SK-N-SH treated with all-trans-retinoic acid at 6 μM for 48 hours (cell line): ENCODE results near the gene HGFAC.

Source experiments
- ATAC-seq: fragments of 200-7000 bp; cut with Tn5 transposase; 3 replicates; pipeline ENCODE4 v1.9.1; 2020; ENCODE audit warnings: mild to moderate bottlenecking, moderate library complexity
- ARNTL ChIP-seq: fragments of 450-650 bp; formaldehyde crosslinking; IDR thresholded peaks from 2 replicates; pipeline ENCODE4 v1.5.0; 2020; ENCODE audit warnings: low read depth, mild to moderate bottlenecking, moderate library complexity, borderline replicate concordance
- BACH2 ChIP-seq: fragments of 250-450 bp; sonication (Bioruptor Pico); IDR thresholded peaks from 2 replicates; pipeline ENCODE4 v1.9.0; 2021; ENCODE audit warnings: mild to moderate bottlenecking, borderline replicate concordance
- CSDC2 ChIP-seq: fragments of 250-450 bp; sonication (Bioruptor Pico); IDR thresholded peaks from 2 replicates; pipeline ENCODE4 v1.5.0; 2020; ENCODE audit warnings: mild to moderate bottlenecking, moderate library complexity
- ESRRG ChIP-seq: fragments of 250-450 bp; sonication (Bioruptor Pico); IDR thresholded peaks from 2 replicates; pipeline ENCODE4 v1.6.1; 2021; ENCODE audit warnings: mild to moderate bottlenecking
- GLIS3 ChIP-seq: fragments of 250-450 bp; sonication (Bioruptor Pico); IDR thresholded peaks from 2 replicates; pipeline ENCODE4 v1.5.0; 2020; ENCODE audit warnings: mild to moderate bottlenecking, moderate library complexity
- ISL1 ChIP-seq: fragments of 250-450 bp; sonication (Bioruptor Pico); IDR thresholded peaks from 2 replicates; pipeline ENCODE4 v2.1.2; 2022; ENCODE audit warnings: mild to moderate bottlenecking, moderate library complexity
- OSR1 ChIP-seq: fragments of 250-450 bp; sonication (Bioruptor Pico); IDR thresholded peaks from 2 replicates; pipeline ENCODE4 v1.8.0; 2022; ENCODE audit warnings: moderate library complexity, mild to moderate bottlenecking, inconsistent platforms
- PATZ1 ChIP-seq: fragments of 250-450 bp; sonication (Bioruptor Pico); IDR thresholded peaks from 2 replicates; pipeline ENCODE4 v1.8.0; 2020; ENCODE audit warnings: mild to moderate bottlenecking, moderate library complexity, borderline replicate concordance
- PPARA ChIP-seq: fragments of 250-450 bp; sonication (Bioruptor Pico); IDR thresholded peaks from 2 replicates; pipeline ENCODE4 v1.5.0; 2020; ENCODE audit warnings: mild to moderate bottlenecking, borderline replicate concordance
- RARB ChIP-seq: fragments of 250-450 bp; sonication (Bioruptor Pico); IDR thresholded peaks from 2 replicates; pipeline ENCODE4 v1.8.0; 2021; ENCODE audit warnings: mild to moderate bottlenecking, moderate library complexity
- SNAI2 ChIP-seq: fragments of 250-450 bp; sonication (Bioruptor Pico); IDR thresholded peaks from 2 replicates; pipeline ENCODE4 v1.5.0; 2020; ENCODE audit warnings: mild to moderate bottlenecking, moderate library complexity
- TCF4 ChIP-seq: fragments of 250-450 bp; sonication (Bioruptor Pico); IDR thresholded peaks from 2 replicates; pipeline ENCODE4 v1.8.0; 2021; ENCODE audit warnings: mild to moderate bottlenecking, moderate library complexity, borderline replicate concordance
- TOX ChIP-seq: fragments of 250-450 bp; sonication (Bioruptor Pico); IDR thresholded peaks from 2 replicates; pipeline ENCODE4 v1.8.0; 2021; ENCODE audit warnings: mild to moderate bottlenecking, moderate library complexity, borderline replicate concordance
- ZC3H10 ChIP-seq: fragments of 250-450 bp; sonication (Bioruptor Pico); IDR thresholded peaks from 2 replicates; pipeline ENCODE4 v1.5.1; 2021; ENCODE audit warnings: mild to moderate bottlenecking, moderate library complexity
- ZFP3 ChIP-seq: fragments of 250-450 bp; sonication (Bioruptor Pico); IDR thresholded peaks from 2 replicates; pipeline ENCODE4 v1.5.0; 2020; ENCODE audit warnings: mild to moderate bottlenecking, moderate library complexity
- ZFP30 ChIP-seq: fragments of 450-650 bp; formaldehyde crosslinking; IDR thresholded peaks from 2 replicates; pipeline ENCODE4 v1.5.0; 2022; ENCODE audit warnings: mild to moderate bottlenecking, moderate library complexity
- ZNF565 ChIP-seq: fragments of 450-650 bp; formaldehyde crosslinking; conservative IDR thresholded peaks from 2 replicates; pipeline ENCODE4 v1.5.0; 2020; ENCODE audit warnings: low read depth, mild to moderate bottlenecking, moderate library complexity
- ZNF70 ChIP-seq: fragments of 450-650 bp; formaldehyde crosslinking; IDR thresholded peaks from 2 replicates; pipeline ENCODE4 v1.5.0; 2020; ENCODE audit warnings: mild to moderate bottlenecking, moderate library complexity
- TF ChIP-seq, protein P1 (sequence below): fragments of 250-450 bp; sonication (Bioruptor Pico); IDR thresholded peaks from 2 replicates; pipeline ENCODE4 v1.8.0; 2021; ENCODE audit warnings: low read depth, mild to moderate bottlenecking, moderate library complexity, borderline replicate concordance
- TF ChIP-seq, protein P2 (sequence below): fragments of 250-450 bp; sonication (Bioruptor Pico); IDR thresholded peaks from 2 replicates; pipeline ENCODE4 v1.5.0; 2020; ENCODE audit warnings: mild to moderate bottlenecking, moderate library complexity

HGFAC gene

GRCh38 chr4:3475041-3475712 is 33.4 kb downstream of the HGFAC start:
- TF ChIP-seq RARB (CRISPR knock-in tag), result no peak
- TF ChIP-seq ZNF70 (CRISPR knock-in tag), result no peak
- no peak for TF ChIP-seq ISL1 (CRISPR knock-in tag)
- no peak for TF ChIP-seq OSR1 (CRISPR knock-in tag)
- TF ChIP-seq SNAI2 (CRISPR knock-in tag), result no peak
- no peak for TF ChIP-seq ARNTL (CRISPR knock-in tag)
- TF ChIP-seq, all 23 proteins: peak for 0
- no peak for ATAC-seq

- no peak for ATAC-seq
- TF ChIP-seq ESRRG, result no peak
- TF ChIP-seq RARB (CRISPR knock-in tag), result no peak
- no peak for TF ChIP-seq ZNF565 (CRISPR knock-in tag)
- TF ChIP-seq TCF4, result no peak
- TF ChIP-seq PPARA (CRISPR knock-in tag), result no peak
- TF ChIP-seq CSDC2 (CRISPR knock-in tag), result no peak
- no peak for TF ChIP-seq PATZ1 (CRISPR knock-in tag)
- no peak for TF ChIP-seq ZFP30
- TF ChIP-seq ZFP3 (CRISPR knock-in tag), result no peak
- TF ChIP-seq BACH2 (CRISPR knock-in tag), result no peak
- no peak for TF ChIP-seq SNAI2 (CRISPR knock-in tag)
- no peak for TF ChIP-seq ZNF70 (CRISPR knock-in tag)
Observed at GRCh38 chr4:3475713-3476260, 34.0 kb downstream of the HGFAC start.

GRCh38 chr4:3476341-3476747 is 34.6 kb downstream of the HGFAC start:
- no peak for ATAC-seq
- TF ChIP-seq ZFP3 (CRISPR knock-in tag) (no peak), SNAI2 (CRISPR knock-in tag) (no peak), PATZ1 (CRISPR knock-in tag) (no peak), OSR1 (CRISPR knock-in tag) (no peak), ZC3H10 (CRISPR knock-in tag) (no peak), PPARA (CRISPR knock-in tag) (no peak)
- TF ChIP-seq, protein P1, sequence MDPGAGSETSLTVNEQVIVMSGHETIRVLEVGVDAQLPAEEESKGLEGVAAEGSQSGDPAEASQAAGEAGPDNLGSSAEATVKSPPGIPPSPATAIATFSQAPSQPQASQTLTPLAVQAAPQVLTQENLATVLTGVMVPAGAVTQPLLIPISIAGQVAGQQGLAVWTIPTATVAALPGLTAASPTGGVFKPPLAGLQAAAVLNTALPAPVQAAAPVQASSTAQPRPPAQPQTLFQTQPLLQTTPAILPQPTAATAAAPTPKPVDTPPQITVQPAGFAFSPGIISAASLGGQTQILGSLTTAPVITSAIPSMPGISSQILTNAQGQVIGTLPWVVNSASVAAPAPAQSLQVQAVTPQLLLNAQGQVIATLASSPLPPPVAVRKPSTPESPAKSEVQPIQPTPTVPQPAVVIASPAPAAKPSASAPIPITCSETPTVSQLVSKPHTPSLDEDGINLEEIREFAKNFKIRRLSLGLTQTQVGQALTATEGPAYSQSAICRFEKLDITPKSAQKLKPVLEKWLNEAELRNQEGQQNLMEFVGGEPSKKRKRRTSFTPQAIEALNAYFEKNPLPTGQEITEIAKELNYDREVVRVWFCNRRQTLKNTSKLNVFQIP (CRISPR knock-in tag), result no peak
- TF ChIP-seq, protein P2, sequence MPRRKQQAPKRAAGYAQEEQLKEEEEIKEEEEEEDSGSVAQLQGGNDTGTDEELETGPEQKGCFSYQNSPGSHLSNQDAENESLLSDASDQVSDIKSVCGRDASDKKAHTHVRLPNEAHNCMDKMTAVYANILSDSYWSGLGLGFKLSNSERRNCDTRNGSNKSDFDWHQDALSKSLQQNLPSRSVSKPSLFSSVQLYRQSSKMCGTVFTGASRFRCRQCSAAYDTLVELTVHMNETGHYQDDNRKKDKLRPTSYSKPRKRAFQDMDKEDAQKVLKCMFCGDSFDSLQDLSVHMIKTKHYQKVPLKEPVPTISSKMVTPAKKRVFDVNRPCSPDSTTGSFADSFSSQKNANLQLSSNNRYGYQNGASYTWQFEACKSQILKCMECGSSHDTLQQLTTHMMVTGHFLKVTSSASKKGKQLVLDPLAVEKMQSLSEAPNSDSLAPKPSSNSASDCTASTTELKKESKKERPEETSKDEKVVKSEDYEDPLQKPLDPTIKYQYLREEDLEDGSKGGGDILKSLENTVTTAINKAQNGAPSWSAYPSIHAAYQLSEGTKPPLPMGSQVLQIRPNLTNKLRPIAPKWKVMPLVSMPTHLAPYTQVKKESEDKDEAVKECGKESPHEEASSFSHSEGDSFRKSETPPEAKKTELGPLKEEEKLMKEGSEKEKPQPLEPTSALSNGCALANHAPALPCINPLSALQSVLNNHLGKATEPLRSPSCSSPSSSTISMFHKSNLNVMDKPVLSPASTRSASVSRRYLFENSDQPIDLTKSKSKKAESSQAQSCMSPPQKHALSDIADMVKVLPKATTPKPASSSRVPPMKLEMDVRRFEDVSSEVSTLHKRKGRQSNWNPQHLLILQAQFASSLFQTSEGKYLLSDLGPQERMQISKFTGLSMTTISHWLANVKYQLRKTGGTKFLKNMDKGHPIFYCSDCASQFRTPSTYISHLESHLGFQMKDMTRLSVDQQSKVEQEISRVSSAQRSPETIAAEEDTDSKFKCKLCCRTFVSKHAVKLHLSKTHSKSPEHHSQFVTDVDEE, result no peak

DNA sequence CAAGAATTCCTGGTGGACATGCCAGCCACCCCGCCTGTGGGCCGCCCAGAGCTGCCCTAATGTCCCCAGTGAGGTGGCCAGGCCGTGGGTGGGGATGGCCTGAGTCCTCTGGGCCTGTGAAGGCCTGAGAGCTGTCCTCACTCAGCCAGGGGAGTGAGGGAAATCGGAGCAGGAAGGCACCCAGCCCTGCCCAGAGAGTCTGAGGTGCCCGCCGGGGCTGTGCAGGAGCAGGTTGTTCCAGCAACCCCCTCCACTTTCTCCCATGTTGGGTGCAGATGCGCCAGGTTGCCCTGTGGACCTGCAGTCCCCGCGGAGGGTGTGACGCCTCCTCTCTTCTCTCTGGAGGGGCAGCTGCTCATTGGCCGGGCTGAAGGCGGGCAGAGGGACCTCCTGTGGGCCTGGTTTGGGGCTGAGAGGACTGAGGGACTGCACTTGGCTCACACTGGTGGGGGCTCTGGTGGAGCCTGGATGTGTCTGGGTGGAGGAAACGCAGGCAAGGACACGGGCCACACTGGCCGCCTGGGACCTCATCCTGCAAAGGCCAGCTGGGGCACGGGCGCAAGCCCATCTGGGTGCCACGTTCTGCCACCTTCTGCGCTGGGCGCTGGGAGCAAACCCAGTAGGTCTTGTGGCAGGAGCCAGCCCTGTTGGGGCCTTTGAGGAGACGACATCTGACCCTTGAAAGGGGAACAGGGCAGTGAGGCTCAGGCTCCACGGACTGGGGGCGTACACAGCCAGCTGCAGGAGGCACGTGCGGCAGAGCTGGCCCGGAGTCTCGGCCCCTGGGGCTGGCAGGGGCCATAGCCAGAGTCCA is 35.4 kb downstream of the HGFAC start:
- no peak for ATAC-seq
- TF ChIP-seq PPARA (CRISPR knock-in tag) (no peak), TCF4 (no peak), ZC3H10 (CRISPR knock-in tag) (no peak), ESRRG (no peak), ZFP30 (no peak), PATZ1 (CRISPR knock-in tag) (no peak), SNAI2 (CRISPR knock-in tag) (no peak), GLIS3 (CRISPR knock-in tag) (no peak), TOX (CRISPR knock-in tag) (no peak)
- TF ChIP-seq, protein P2, result no peak
